ENCODE measurements around the gene PLEKHH2. TPM values are rescaled to one million over a fixed set of nuclear protein-coding genes. Genes with fewer than 3 reads are reported as not detected.

Gene PLEKHH2
- total and polyA plus RNA-seq, 2 experiments from 2014 or later, result 3.3 to 5.1 TPM

GRCh38 chr2:43715300-43716098 is 78.4 kb downstream of the PLEKHH2 start:
- H3K4me3 ChIP-seq, result no peak overlapping the region
- H3K9me2 ChIP-seq (replicated peaks; ENCODE audit: insufficient read depth), result no peaks in the 10 kb centered on the region
- no peak overlapping the region for H3K27ac ChIP-seq
- 90% methylated on average over 4 of the region's 4 CpGs for WGBS (ENCODE audit: low lambda C conversion rate, missing lambda C conversion rate)
- no peaks in the 10 kb centered on the region for H3K9me3 ChIP-seq (ENCODE audit: low read depth)
- no peaks in the 10 kb centered on the region for H3K79me2 ChIP-seq
- TF ChIP-seq EZH2 (IDR thresholded peaks at IDR 0.05; ENCODE audit: borderline replicate concordance), result no peak
- TF ChIP-seq CTCF (IDR thresholded peaks at IDR 0.05; ENCODE audit: poor library complexity), result no peak
- no peak for TF ChIP-seq EZH2phosphoT487 (IDR thresholded peaks at IDR 0.05; ENCODE audit: low read depth, severe bottlenecking, unreplicated experiment)
- DNase-seq (ENCODE audit: low spot score), result no peak
- no peaks in the 10 kb centered on the region for H3K36me3 ChIP-seq (replicated peaks; ENCODE audit: insufficient read depth, low read depth)
- H3K27me3 ChIP-seq, result no peaks in the 10 kb centered on the region
- H3K4me1 ChIP-seq (ENCODE audit: insufficient read depth), result no peaks in the 10 kb centered on the region
- H2AFZ ChIP-seq, result no peak overlapping the region
- H3K4me2 ChIP-seq, result no peak overlapping the region
- H4K20me1 ChIP-seq (ENCODE audit: insufficient read depth, poor library complexity, severe bottlenecking), result no peaks in the 10 kb centered on the region

DNA sequence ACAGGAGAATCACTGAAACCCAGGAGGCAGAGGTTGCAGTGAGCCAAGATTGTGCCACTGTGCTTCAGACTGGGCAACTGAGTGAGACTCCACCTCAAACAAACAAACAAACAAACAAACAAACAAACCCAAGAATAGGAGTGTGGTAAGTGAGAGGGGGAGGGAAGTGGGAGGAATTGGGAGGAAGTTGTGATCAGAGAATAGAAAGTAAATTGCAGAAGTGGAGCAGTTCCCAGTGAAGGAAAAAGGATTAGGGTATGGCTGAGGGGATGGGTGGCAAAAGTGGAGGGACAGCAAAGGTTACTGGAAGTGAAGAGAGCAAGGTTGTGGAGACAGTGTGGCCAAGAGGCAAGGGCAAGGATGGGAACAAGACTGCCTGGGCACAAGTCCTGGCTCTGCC is 80.3 kb downstream of the PLEKHH2 start:
- TF ChIP-seq CTCF (IDR thresholded peaks at IDR 0.05; ENCODE audit: poor library complexity) (no peak), EZH2phosphoT487 (IDR thresholded peaks at IDR 0.05; ENCODE audit: low read depth, severe bottlenecking, unreplicated experiment) (no peak), EZH2 (IDR thresholded peaks at IDR 0.05; ENCODE audit: borderline replicate concordance) (no peak)
- Histone ChIP-seq H3K9me2 (replicated peaks; ENCODE audit: insufficient read depth) (no peaks in the 10 kb centered on the region), H3K79me2 (no peaks in the 10 kb centered on the region), H3K4me1 (ENCODE audit: insufficient read depth) (no peaks in the 10 kb centered on the region), H3K27ac (no peak overlapping the region), H3K36me3 (replicated peaks; ENCODE audit: insufficient read depth, low read depth) (no peaks in the 10 kb centered on the region), H3K27me3 (no peaks in the 10 kb centered on the region), H3K4me2 (no peak overlapping the region), H3K4me3 (no peak overlapping the region), H4K20me1 (ENCODE audit: insufficient read depth, poor library complexity, severe bottlenecking) (no peaks in the 10 kb centered on the region), H2AFZ (no peak overlapping the region), H3K9me3 (ENCODE audit: low read depth) (no peaks in the 10 kb centered on the region)
- no peak for DNase-seq (ENCODE audit: low spot score)

- H3K27me3 ChIP-seq, result no peaks in the 10 kb centered on the region
- H3K79me2 ChIP-seq, result no peaks in the 10 kb centered on the region
- no peak for TF ChIP-seq EZH2phosphoT487 (IDR thresholded peaks at IDR 0.05; ENCODE audit: low read depth, severe bottlenecking, unreplicated experiment)
- TF ChIP-seq EZH2 (IDR thresholded peaks at IDR 0.05; ENCODE audit: borderline replicate concordance), result no peak
- no peak for TF ChIP-seq CTCF (IDR thresholded peaks at IDR 0.05; ENCODE audit: poor library complexity)
- WGBS (ENCODE audit: low lambda C conversion rate, missing lambda C conversion rate), result 87% methylated on average over 5 of the region's 5 CpGs
- no peaks in the 10 kb centered on the region for H3K9me2 ChIP-seq (replicated peaks; ENCODE audit: insufficient read depth)
- DNase-seq (ENCODE audit: low spot score), result no peak
- H3K9me3 ChIP-seq (ENCODE audit: low read depth), result no peaks in the 10 kb centered on the region
- no peaks in the 10 kb centered on the region for H4K20me1 ChIP-seq (ENCODE audit: insufficient read depth, poor library complexity, severe bottlenecking)
- no peaks in the 10 kb centered on the region for H3K4me1 ChIP-seq (ENCODE audit: insufficient read depth)
- H3K4me2 ChIP-seq, result no peak overlapping the region
- H3K36me3 ChIP-seq (replicated peaks; ENCODE audit: insufficient read depth, low read depth), result no peaks in the 10 kb centered on the region
- no peak overlapping the region for H3K4me3 ChIP-seq
- H2AFZ ChIP-seq, result no peak overlapping the region
- H3K27ac ChIP-seq, result no peak overlapping the region
These were observed 81.6 kb downstream of the PLEKHH2 start for GRCh38 chr2:43718530-43719124.

Data from hepatocyte (in vitro differentiated cells).